Nucleus accumbens (tissue), 56 donors: ENCODE results near the gene SRCIN1.
A peak's percentile ranks its signal among the peaks of the same experiment; 100 is the strongest.

Source experiments
- DNase-seq, 56 donors: peaks; one replicate each; lab custom pipeline; 2025; lab: John Stamatoyannopoulos, UW

Gene SRCIN1

GRCh38 chr17:38601539-38602351 lies 4.0 kb downstream of the SRCIN1 start:
- DNase-seq: peak in 2 of 56 donors; percentile 17 to 22

GRCh38 chr17:38600906-38601305 lies 4.8 kb downstream of the SRCIN1 start:
- DNase-seq: peak in 6 of 56 donors; percentile 26 to 47 (median 32)

GRCh38 chr17:38600416-38600815 lies 5.3 kb downstream of the SRCIN1 start:
- no peak for DNase-seq

- no peak for DNase-seq
Observed at GRCh38 chr17:38599398-38599856, 6.3 kb downstream of the SRCIN1 start.

- DNase-seq: no peak
Observed at GRCh38 chr17:38598995-38599394, 6.8 kb downstream of the SRCIN1 start.

GRCh38 chr17:38598536-38598935 lies 7.2 kb downstream of the SRCIN1 start:
- DNase-seq: peak in 28 of 56 donors; percentile 12 to 76 (median 32)

GRCh38 chr17:38597375-38597774 lies 8.4 kb downstream of the SRCIN1 start:
- DNase-seq: no peak

GRCh38 chr17:38596651-38597050 lies 9.1 kb downstream of the SRCIN1 start:
- DNase-seq: no peak

- DNase-seq: no peak
Observed at GRCh38 chr17:38595892-38596291, 9.9 kb downstream of the SRCIN1 start.

- peak in 1 of 56 donors; percentile 20 for DNase-seq
Observed at GRCh38 chr17:38594152-38594551, 11.6 kb downstream of the SRCIN1 start.

- DNase-seq: no peak
Observed at GRCh38 chr17:38592487-38592886, 13.3 kb downstream of the SRCIN1 start.

- peak in 1 of 56 donors; percentile 21 for DNase-seq
Observed at GRCh38 chr17:38591759-38592241, 14.0 kb downstream of the SRCIN1 start.

- no peak for DNase-seq
Observed at GRCh38 chr17:38590988-38591758, 14.6 kb downstream of the SRCIN1 start.

- no peak for DNase-seq
Observed at GRCh38 chr17:38589462-38590114, 16.2 kb downstream of the SRCIN1 start.

- no peak for DNase-seq
Observed at GRCh38 chr17:38588788-38589174, 17.0 kb downstream of the SRCIN1 start.

GRCh38 chr17:38587947-38588787 lies 17.6 kb downstream of the SRCIN1 start:
- peak in 12 of 56 donors; percentile 19 to 64 (median 42) for DNase-seq

GRCh38 chr17:38587203-38587602 lies 18.5 kb downstream of the SRCIN1 start:
- no peak for DNase-seq

- no peak for DNase-seq
Observed at GRCh38 chr17:38586788-38587187, 19.0 kb downstream of the SRCIN1 start.

- DNase-seq: no peak
Observed at GRCh38 chr17:38585918-38586529, 19.7 kb downstream of the SRCIN1 start.
